ENCODE results near the gene ATRNL1. TPM values are rescaled to one million over a fixed set of nuclear protein-coding genes. Genes with fewer than 3 reads are reported as not detected.

The ATRNL1 gene
- total RNA-seq, 2 experiments from 2014 or later, result not detected

DNA sequence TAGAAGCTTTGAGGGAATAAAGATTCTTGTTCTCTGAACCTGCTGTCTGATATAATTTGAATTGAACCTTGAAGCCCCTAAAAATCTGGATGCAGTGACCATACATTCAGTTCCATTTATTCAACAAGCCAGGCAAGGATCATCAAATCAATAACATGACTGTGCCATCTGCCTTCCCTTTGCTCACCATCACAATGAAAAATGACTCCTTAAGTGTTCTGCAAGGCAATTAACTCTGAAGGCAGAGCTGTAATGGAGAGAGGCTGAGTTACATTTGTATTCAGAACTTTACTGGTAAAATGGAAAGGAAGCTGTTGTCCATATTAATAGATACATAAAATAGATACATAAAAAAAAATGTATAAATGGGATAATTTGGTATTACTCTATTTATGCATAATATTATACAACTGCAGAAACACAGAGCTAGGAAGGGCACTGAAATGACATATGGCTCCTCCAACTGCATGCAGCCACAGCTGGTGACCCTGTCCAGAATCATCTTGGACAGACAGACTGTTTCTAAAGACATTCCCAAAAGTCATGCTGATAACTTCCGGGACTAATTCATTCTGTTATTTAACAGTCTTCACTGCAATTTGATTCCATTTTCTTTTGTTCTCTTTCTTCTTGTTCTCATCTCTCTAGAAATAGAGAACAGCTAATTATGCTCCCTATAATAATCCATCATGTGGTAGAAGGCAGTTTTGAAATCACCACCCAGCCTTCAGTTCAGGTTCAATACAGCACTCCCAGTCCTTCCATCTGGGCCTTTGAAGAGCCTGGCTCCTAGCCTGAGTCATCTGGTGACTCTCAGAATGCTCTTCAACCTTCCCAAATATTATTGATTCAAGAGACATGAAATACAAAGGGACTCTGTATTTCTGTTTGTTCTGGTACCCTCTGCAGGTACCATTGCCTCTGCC lies 767.3 kb downstream of the ATRNL1 start:
- Histone ChIP-seq H2AFZ (ENCODE audit: low read length) (no peak overlapping the region), H3K4me3 (ENCODE audit: low read depth, low read length, poor library complexity, severe bottlenecking) (no peak overlapping the region), H3K79me2 (ENCODE audit: insufficient read depth, low read depth, low read length) (no peaks in the 10 kb centered on the region), H3K27ac (ENCODE audit: low read depth, low read length, poor library complexity, severe bottlenecking) (no peak overlapping the region), H4K20me1 (ENCODE audit: insufficient read depth, low read length) (no peaks in the 10 kb centered on the region), H3K9me3 (ENCODE audit: low read length) (no peaks in the 10 kb centered on the region), H3K4me2 (ENCODE audit: low read length) (no peak overlapping the region), H3K36me3 (ENCODE audit: insufficient read depth, low read length) (no peaks in the 10 kb centered on the region), H3K4me1 (ENCODE audit: insufficient read depth, low read length, poor library complexity, severe bottlenecking) (no peaks in the 10 kb centered on the region), H3K9me2 (ENCODE audit: insufficient read depth, low read length) (no peaks in the 10 kb centered on the region)
- TF ChIP-seq, protein P1, sequence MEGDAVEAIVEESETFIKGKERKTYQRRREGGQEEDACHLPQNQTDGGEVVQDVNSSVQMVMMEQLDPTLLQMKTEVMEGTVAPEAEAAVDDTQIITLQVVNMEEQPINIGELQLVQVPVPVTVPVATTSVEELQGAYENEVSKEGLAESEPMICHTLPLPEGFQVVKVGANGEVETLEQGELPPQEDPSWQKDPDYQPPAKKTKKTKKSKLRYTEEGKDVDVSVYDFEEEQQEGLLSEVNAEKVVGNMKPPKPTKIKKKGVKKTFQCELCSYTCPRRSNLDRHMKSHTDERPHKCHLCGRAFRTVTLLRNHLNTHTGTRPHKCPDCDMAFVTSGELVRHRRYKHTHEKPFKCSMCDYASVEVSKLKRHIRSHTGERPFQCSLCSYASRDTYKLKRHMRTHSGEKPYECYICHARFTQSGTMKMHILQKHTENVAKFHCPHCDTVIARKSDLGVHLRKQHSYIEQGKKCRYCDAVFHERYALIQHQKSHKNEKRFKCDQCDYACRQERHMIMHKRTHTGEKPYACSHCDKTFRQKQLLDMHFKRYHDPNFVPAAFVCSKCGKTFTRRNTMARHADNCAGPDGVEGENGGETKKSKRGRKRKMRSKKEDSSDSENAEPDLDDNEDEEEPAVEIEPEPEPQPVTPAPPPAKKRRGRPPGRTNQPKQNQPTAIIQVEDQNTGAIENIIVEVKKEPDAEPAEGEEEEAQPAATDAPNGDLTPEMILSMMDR (conservative IDR thresholded peaks at IDR 0.05; ENCODE audit: low read length), result no peak
- no peak for TF ChIP-seq EZH2phosphoT487 (IDR thresholded peaks at IDR 0.05; ENCODE audit: borderline replicate concordance, low read depth, low read length)
- CTCF ChIA-PET (ENCODE audit: unreplicated experiment), result no interaction called here
- DNase-seq (ENCODE audit: low spot score), result no peak
- no TSS peak for BruUV-seq (replicated peaks)
- intact Hi-C loops (cut with micrococcal nuclease; ENCODE audit: unreplicated experiment), result no loop called here
- POLR2A ChIA-PET, result interaction anchor here (0.9 kb wide), 2 partner anchors 11 to 14 kb away, joined by 3 read pairs; no protein-coding TSS in a partner anchor

DNA sequence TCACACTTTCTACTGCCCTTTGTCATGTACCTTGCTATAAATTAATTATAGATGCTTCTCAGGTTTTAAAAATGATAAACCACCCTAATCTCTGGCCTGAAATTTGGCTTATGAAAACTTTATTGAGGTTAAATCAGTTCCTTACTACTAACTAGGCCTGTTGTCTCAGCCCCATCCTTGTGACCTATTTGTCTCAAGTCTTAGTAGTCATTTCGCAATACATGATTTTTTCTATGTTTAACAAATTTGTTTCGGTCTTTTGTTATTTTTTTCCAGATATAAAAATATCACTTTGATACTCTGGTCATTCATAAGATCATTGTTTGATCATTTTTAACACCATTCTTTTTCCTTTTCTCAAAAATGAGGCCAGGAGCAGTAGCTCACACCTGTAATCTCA lies 768.3 kb downstream of the ATRNL1 start:
- Histone ChIP-seq H2AFZ (ENCODE audit: low read length) (no peak overlapping the region), H3K4me3 (ENCODE audit: low read depth, low read length, poor library complexity, severe bottlenecking) (no peak overlapping the region), H3K36me3 (ENCODE audit: insufficient read depth, low read length) (no peaks in the 10 kb centered on the region), H3K4me2 (ENCODE audit: low read length) (no peak overlapping the region), H4K20me1 (ENCODE audit: insufficient read depth, low read length) (no peaks in the 10 kb centered on the region), H3K4me1 (ENCODE audit: insufficient read depth, low read length, poor library complexity, severe bottlenecking) (no peaks in the 10 kb centered on the region), H3K79me2 (ENCODE audit: insufficient read depth, low read depth, low read length) (no peaks in the 10 kb centered on the region), H3K9me3 (ENCODE audit: low read length) (no peaks in the 10 kb centered on the region), H3K9me2 (ENCODE audit: insufficient read depth, low read length) (no peaks in the 10 kb centered on the region), H3K27ac (ENCODE audit: low read depth, low read length, poor library complexity, severe bottlenecking) (no peak overlapping the region)
- ChIA-PET POLR2A (no interaction called here), CTCF (ENCODE audit: unreplicated experiment) (no interaction called here)
- no peak for DNase-seq (ENCODE audit: low spot score)
- intact Hi-C loops (cut with micrococcal nuclease; ENCODE audit: unreplicated experiment), result no loop called here
- no TSS peak for BruUV-seq (replicated peaks)
- no peak for TF ChIP-seq EZH2phosphoT487 (IDR thresholded peaks at IDR 0.05; ENCODE audit: borderline replicate concordance, low read depth, low read length)
- TF ChIP-seq, protein P1 (conservative IDR thresholded peaks at IDR 0.05; ENCODE audit: low read length), result no peak

- intact Hi-C loops (cut with micrococcal nuclease; ENCODE audit: unreplicated experiment), result no loop called here
- H3K9me2 ChIP-seq (ENCODE audit: insufficient read depth, low read length), result no peaks in the 10 kb centered on the region
- CTCF ChIA-PET (ENCODE audit: unreplicated experiment), result no interaction called here
- DNase-seq (ENCODE audit: low spot score), result no peak
- H4K20me1 ChIP-seq (ENCODE audit: insufficient read depth, low read length), result no peaks in the 10 kb centered on the region
- no peaks in the 10 kb centered on the region for H3K36me3 ChIP-seq (ENCODE audit: insufficient read depth, low read length)
- H3K27ac ChIP-seq (ENCODE audit: low read depth, low read length, poor library complexity, severe bottlenecking), result no peak overlapping the region
- no peaks in the 10 kb centered on the region for H3K4me1 ChIP-seq (ENCODE audit: insufficient read depth, low read length, poor library complexity, severe bottlenecking)
- no peak overlapping the region for H3K4me3 ChIP-seq (ENCODE audit: low read depth, low read length, poor library complexity, severe bottlenecking)
- no TSS peak for BruUV-seq (replicated peaks)
- TF ChIP-seq EZH2phosphoT487 (IDR thresholded peaks at IDR 0.05; ENCODE audit: borderline replicate concordance, low read depth, low read length), result no peak
- TF ChIP-seq, protein P1 (conservative IDR thresholded peaks at IDR 0.05; ENCODE audit: low read length), result no peak
- POLR2A ChIA-PET, result no interaction called here
- no peaks in the 10 kb centered on the region for H3K79me2 ChIP-seq (ENCODE audit: insufficient read depth, low read depth, low read length)
- no peak overlapping the region for H3K4me2 ChIP-seq (ENCODE audit: low read length)
- H3K9me3 ChIP-seq (ENCODE audit: low read length), result no peaks in the 10 kb centered on the region
- H2AFZ ChIP-seq (ENCODE audit: low read length), result no peak overlapping the region
Measured at GRCh38 chr10:115861864-115862263, 768.7 kb downstream of the ATRNL1 start.
